Adrenal gland (tissue), 12 donors: Measurements from ENCODE around the gene CDK5R1. TPM values are rescaled to one million over a fixed set of nuclear protein-coding genes. Genes with fewer than 3 reads are reported as not detected.

ENCODE experiments used
- DNase-seq, 7 donors: peaks; one replicate each; pipeline ENCODE4 v3.0.0-alpha.2; 2019 to 2020
- H3K27ac ChIP-seq, 5 donors: fragments of 200-600 bp; sonication (generic) in 4 of 5; 1 replicate in 3 of 5; 2 replicates in 2 of 5; pipeline versions ENCODE4 v1.5.1 to v1.8.0; 2016 to 2020; ENCODE audit warnings: mild to moderate bottlenecking in 1 of 5
- H3K27me3 ChIP-seq: fragments of 200-600 bp; 2 replicates; pipeline ENCODE4 v1.8.0; 2021
- H3K36me3 ChIP-seq, 2 donors: fragments of 200-600 bp; replicated peaks in 1 of 2; 1 replicate in 1 of 2; 2 replicates in 1 of 2; pipeline versions ENCODE4 v1.5.1 to v1.8.0; 2018 to 2022
- H3K4me1 ChIP-seq, 2 donors: fragments of 200-600 bp; replicated peaks in 1 of 2; 1 replicate in 1 of 2; 2 replicates in 1 of 2; pipeline versions ENCODE4 v1.5.1 to v1.8.0; 2018 to 2021
- H3K4me3 ChIP-seq, 4 donors: fragments of 200-600 bp; sonication (generic) in 3 of 4; one replicate each; pipeline ENCODE4 v1.5.1; 2016 to 2018
- H3K9me3 ChIP-seq, 3 donors: fragments of 200-600 bp; sonication (generic) in 1 of 3; replicated peaks in 1 of 3; 1 replicate in 2 of 3; 2 replicates in 1 of 3; pipeline versions ENCODE4 v1.5.1 to v1.8.0; 2016 to 2021
- CTCF ChIP-seq, 6 experiments: fragments of 450-650 bp in 4 of 6; fragments of 200-600 bp in 2 of 6; sonication (generic) in 1 of 6; IDR thresholded peaks; 1 replicate in 5 of 6; 2 replicates in 1 of 6; pipeline versions ENCODE4 v1.5.1 to v1.8.0; 2016 to 2021; ENCODE audit warnings: antibody characterized with exemption in 6 of 6, mild to moderate bottlenecking in 2 of 6, moderate library complexity in 1 of 6
- POLR2A ChIP-seq, 2 donors: fragments of 450-650 bp; IDR thresholded peaks; one replicate each; pipeline ENCODE4 v1.6.1; 2017; ENCODE audit warnings: antibody characterized with exemption in 2 of 2, mild to moderate bottlenecking in 2 of 2, moderate library complexity in 1 of 2
- WGBS, 4 donors: extraction: QIAGEN DNeasy Blood & Tissue Kit in 2 of 4; methylation state at CpG; one replicate each; pipeline versions ENCODE4 v1.1.5 to v1.1.7; 2013 to 2017; 5-methylcytosine and 5-hydroxymethylcytosine counted together
- intact Hi-C, 2 donors: fragments of 100-400 bp; cut with DNase I; formaldehyde crosslinking; loops; one replicate each; pipeline versions ENCODE4 v1.14.1 to v1.15.0; 2022 to 2023
- polyA plus RNA-seq, 3 donors: library from polyadenylated mRNA; stranded (reverse); fragments of 200-250 nt in 2 of 3; fragments of 350-450 nt in 1 of 3; fragmentation: Illumina TruSeq in 1 of 3; extraction: RNeasy Lipid Tissue Mini Kit (QIAGEN cat#74804) in 1 of 3; gene quantifications; one replicate each; pipeline ENCODE4 v1.2.3, GENCODE V29; 2013 to 2014
- total RNA-seq, 9 donors: library from RNA; depleted of rRNA in 4 of 9; stranded (reverse); fragments of >200 nt in 4 of 9; fragments of 120-200 nt in 1 of 9; fragmentation: NEBNext Ultra II Directional in 1 of 9; extraction: Animal tissue kit (Norgen Biotek cat#: 25700) in 1 of 9; gene quantifications; one replicate each; pipeline versions ENCODE4 v1.1.0 to v1.2.4, GENCODE V29; 2013 to 2023
- donor health status: healthy with polysubstance abuse.
- donor health status: Bipolar disorder and iron deficiency.
- donor health status: DM: yes; HTN: yes; CAD: no.
- donor health status: DM: no; HTN: no; CAD: no.
- donor health status: DM: no; HTN: no; CAD: no.
- donor health status: DM: yes; HTN: yes; CAD: no.

The CDK5R1 gene
- total and polyA plus RNA-seq, 12 donors: 0.98 to 4.5 (median 2.7) TPM

GRCh38 chr17:32461498-32461852 lies 25.3 kb upstream of the CDK5R1 start:
- Histone ChIP-seq H3K4me3 (no peak overlapping the region), H3K27me3 (no peaks in the 10 kb centered on the region), H3K27ac (no peak overlapping the region), H3K9me3 (no peaks in the 10 kb centered on the region), H3K36me3 (peaks cover 0 to 91% of the 10 kb centered on the region in 2 donors), H3K4me1 (peaks cover 0 to 7% of the 10 kb centered on the region in 2 donors)
- intact Hi-C loops: no loop called here
- 60 to 71% (median 67%) methylated on average over 4 of the region's 4 CpGs for WGBS, 4 donors
- DNase-seq: no peak
- TF ChIP-seq POLR2A (IDR thresholded peaks at IDR 0.05) (no peak), CTCF (IDR thresholded peaks at IDR 0.05) (no peak)

GRCh38 chr17:32461853-32462617 lies 24.8 kb upstream of the CDK5R1 start:
- Histone ChIP-seq H3K4me1 (peaks cover 0 to 7% of the 10 kb centered on the region in 2 donors), H3K36me3 (peaks cover 0 to 93% of the 10 kb centered on the region in 2 donors), H3K4me3 (no peak overlapping the region), H3K27ac (no peak overlapping the region), H3K27me3 (no peaks in the 10 kb centered on the region), H3K9me3 (no peaks in the 10 kb centered on the region)
- peak; percentile 45 to 76 (median 62) for DNase-seq
- 19 to 41% (median 33%) methylated on average over 1 of the region's 1 CpG for WGBS, 4 donors
- intact Hi-C loops: no loop called here
- TF ChIP-seq CTCF (IDR thresholded peaks at IDR 0.05): peak; percentile 40 to 52 (median 47)
- no peak for TF ChIP-seq POLR2A (IDR thresholded peaks at IDR 0.05)

- TF ChIP-seq POLR2A (IDR thresholded peaks at IDR 0.05) (no peak), CTCF (IDR thresholded peaks at IDR 0.05) (no peak)
- Histone ChIP-seq H3K27me3 (no peaks in the 10 kb centered on the region), H3K4me3 (no peak overlapping the region), H3K27ac (no peak overlapping the region), H3K4me1 (peaks cover 0 to 7% of the 10 kb centered on the region in 2 donors), H3K36me3 (peaks cover 0 to 93% of the 10 kb centered on the region in 2 donors), H3K9me3 (no peaks in the 10 kb centered on the region)
- 87 to 95% (median 91%) methylated on average over 3 of the region's 3 CpGs for WGBS, 4 donors
- DNase-seq: no peak
- intact Hi-C loops: no loop called here
These were observed 23.5 kb upstream of the CDK5R1 start for GRCh38 chr17:32463304-32463703.

GRCh38 chr17:32464374-32464773 lies 22.4 kb upstream of the CDK5R1 start:
- TF ChIP-seq CTCF (IDR thresholded peaks at IDR 0.05) (no peak), POLR2A (IDR thresholded peaks at IDR 0.05) (no peak)
- Histone ChIP-seq H3K36me3 (peaks cover 0 to 93% of the 10 kb centered on the region in 2 donors), H3K4me3 (no peak overlapping the region), H3K4me1 (peaks cover 0 to 7% of the 10 kb centered on the region in 2 donors), H3K9me3 (no peaks in the 10 kb centered on the region), H3K27ac (no peak overlapping the region), H3K27me3 (no peaks in the 10 kb centered on the region)
- intact Hi-C loops: no loop called here
- 85 to 94% (median 88%) methylated on average over 1 of the region's 1 CpG for WGBS, 4 donors
- DNase-seq: no peak
